ENCODE measurements around the gene EME2.

DNA sequence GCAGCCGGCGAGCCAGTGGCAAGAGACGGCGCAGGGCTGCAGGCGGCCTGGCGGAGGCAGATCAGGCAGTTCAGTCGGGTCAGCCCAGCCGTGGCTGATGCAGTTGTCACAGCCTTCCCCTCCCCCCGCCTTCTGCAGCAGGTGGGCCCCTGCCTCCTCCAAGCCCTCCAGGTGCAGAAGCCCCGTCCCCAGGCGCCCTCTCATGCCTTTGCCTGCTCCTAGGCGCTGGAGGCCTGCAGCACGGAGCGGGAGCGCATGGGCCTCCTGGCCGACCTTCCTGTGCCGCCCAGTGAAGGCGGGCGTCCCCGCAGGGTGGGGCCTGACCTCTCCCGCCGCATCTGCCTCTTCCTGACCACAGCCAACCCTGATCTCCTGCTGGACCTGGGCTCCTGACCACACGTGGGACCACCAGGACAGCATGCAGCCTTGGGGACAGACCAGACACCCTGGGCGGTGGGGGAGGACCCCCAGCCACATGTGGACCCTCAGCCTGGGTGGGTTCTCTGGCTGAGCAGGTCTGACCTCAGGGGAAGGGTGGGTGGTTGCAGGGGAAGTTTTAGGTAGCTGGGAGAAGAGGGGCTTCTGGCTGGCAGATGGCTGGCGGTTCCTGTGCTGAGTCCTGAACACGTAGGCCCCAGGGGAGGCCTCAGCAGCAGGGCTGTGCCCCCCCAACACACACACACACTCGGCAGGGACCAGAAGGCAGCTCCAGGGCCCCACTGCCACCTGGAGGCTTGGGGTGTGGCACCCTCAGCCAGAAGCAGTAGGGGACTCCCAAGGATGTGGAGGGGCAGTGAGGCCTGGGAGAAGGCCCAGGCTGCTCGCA, 3.4 kb downstream of the EME2 start:
- TF ChIP-seq, protein P1, sequence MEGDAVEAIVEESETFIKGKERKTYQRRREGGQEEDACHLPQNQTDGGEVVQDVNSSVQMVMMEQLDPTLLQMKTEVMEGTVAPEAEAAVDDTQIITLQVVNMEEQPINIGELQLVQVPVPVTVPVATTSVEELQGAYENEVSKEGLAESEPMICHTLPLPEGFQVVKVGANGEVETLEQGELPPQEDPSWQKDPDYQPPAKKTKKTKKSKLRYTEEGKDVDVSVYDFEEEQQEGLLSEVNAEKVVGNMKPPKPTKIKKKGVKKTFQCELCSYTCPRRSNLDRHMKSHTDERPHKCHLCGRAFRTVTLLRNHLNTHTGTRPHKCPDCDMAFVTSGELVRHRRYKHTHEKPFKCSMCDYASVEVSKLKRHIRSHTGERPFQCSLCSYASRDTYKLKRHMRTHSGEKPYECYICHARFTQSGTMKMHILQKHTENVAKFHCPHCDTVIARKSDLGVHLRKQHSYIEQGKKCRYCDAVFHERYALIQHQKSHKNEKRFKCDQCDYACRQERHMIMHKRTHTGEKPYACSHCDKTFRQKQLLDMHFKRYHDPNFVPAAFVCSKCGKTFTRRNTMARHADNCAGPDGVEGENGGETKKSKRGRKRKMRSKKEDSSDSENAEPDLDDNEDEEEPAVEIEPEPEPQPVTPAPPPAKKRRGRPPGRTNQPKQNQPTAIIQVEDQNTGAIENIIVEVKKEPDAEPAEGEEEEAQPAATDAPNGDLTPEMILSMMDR (conservative IDR thresholded peaks at IDR 0.05): no peak
- TF ChIP-seq EZH2 (IDR thresholded peaks at IDR 0.05; ENCODE audit: low read depth): no peak

Measured in PC-9 (cell line).